Sigmoid colon (tissue), 7 donors: ENCODE data around the gene HS3ST4. TPM values are rescaled to one million over a fixed set of nuclear protein-coding genes. Genes with fewer than 3 reads are reported as not detected.
"Not testable (repeated sequence)": the region's sequence is repeated elsewhere in the genome, so short reads cannot be mapped to it uniquely, and the experiment has no call there.

Experiments
- DNase-seq: peaks from one replicate; pipeline ENCODE4 v3.0.0-alpha.2; 2019
- H3K27ac ChIP-seq, 4 donors: fragments of 200-600 bp; sonication (generic); one replicate each; pipeline ENCODE4 v1.5.1; 2016 to 2019; ENCODE audit warnings: mild to moderate bottlenecking in 1 of 4
- H3K27me3 ChIP-seq, 3 donors: fragments of 200-600 bp; sonication (generic); one replicate each; pipeline ENCODE4 v1.5.1; 2019; ENCODE audit warnings: mild to moderate bottlenecking in 1 of 3
- H3K36me3 ChIP-seq, 4 donors: fragments of 200-600 bp; sonication (generic); one replicate each; pipeline ENCODE4 v1.5.1; 2016 to 2019
- H3K4me1 ChIP-seq, 4 donors: fragments of 200-600 bp; sonication (generic); one replicate each; pipeline ENCODE4 v1.5.1; 2017 to 2019
- H3K4me3 ChIP-seq, 4 donors: fragments of 200-600 bp; sonication (generic); one replicate each; pipeline ENCODE4 v1.5.1; 2017 to 2019; ENCODE audit warnings: mild to moderate bottlenecking in 2 of 4, moderate library complexity in 1 of 4
- H3K9me3 ChIP-seq, 4 donors: fragments of 200-600 bp in 3 of 4; sonication (generic) in 3 of 4; one replicate each; pipeline versions ENCODE4 v1.5.1 to v1.6.1; 2013 to 2019
- CTCF ChIP-seq, 4 experiments: fragments of 450-650 bp in 3 of 4; fragments of 200-600 bp in 1 of 4; IDR thresholded peaks; one replicate each; pipeline ENCODE4 v1.5.1; 2016 to 2019; ENCODE audit warnings: antibody characterized with exemption in 4 of 4, mild to moderate bottlenecking in 3 of 4, moderate library complexity in 2 of 4
- EP300 ChIP-seq, 4 donors: sonication (generic); formaldehyde crosslinking; IDR thresholded peaks; one replicate each; pipeline ENCODE4 v1.6.1; 2017; ENCODE audit warnings: antibody characterized with exemption in 4 of 4
- POLR2A ChIP-seq, 2 donors: fragments of 450-650 bp; IDR thresholded peaks; one replicate each; pipeline ENCODE4 v1.6.1; 2016; ENCODE audit warnings: antibody characterized with exemption in 2 of 2, mild to moderate bottlenecking in 2 of 2, moderate library complexity in 2 of 2
- POLR2AphosphoS5 ChIP-seq, 4 donors: sonication (generic); formaldehyde crosslinking; IDR thresholded peaks; one replicate each; pipeline ENCODE4 v1.6.1; 2017; ENCODE audit warnings: antibody characterized with exemption in 4 of 4
- WGBS, 2 donors: extraction: QIAGEN DNeasy Blood & Tissue Kit; methylation state at CpG; one replicate each; pipeline ENCODE4 v1.1.7; 2013; 5-methylcytosine and 5-hydroxymethylcytosine counted together
- intact Hi-C: fragments of 100-400 bp; cut with DNase I; formaldehyde crosslinking; loops from one replicate; pipeline ENCODE4 v1.15.1; 2023
- polyA plus RNA-seq, 3 donors: library from polyadenylated mRNA; stranded (reverse); fragments of 200-250 nt; gene quantifications; one replicate each; pipeline ENCODE4 v1.2.3, GENCODE V29; 2013
- total RNA-seq, 4 donors: library from RNA; depleted of rRNA; stranded (reverse); fragments of >200 nt; gene quantifications; one replicate each; pipeline ENCODE4 v1.1.0, GENCODE V29; 2016
- donor health status: healthy with polysubstance abuse.
- donor health status: Bipolar disorder and iron deficiency.
- donor health status: healthy.

The HS3ST4 gene
- total and polyA plus RNA-seq, 7 donors = 0.07 to 0.14 TPM; not detected in 5

GRCh38 chr16:25771216-25771615 is 79.5 kb downstream of the HS3ST4 start:
- no peaks in the 10 kb centered on the region for H3K4me1 ChIP-seq
- no peak overlapping the region for H3K27ac ChIP-seq
- DNase-seq = no peak
- no peak for TF ChIP-seq POLR2AphosphoS5 (IDR thresholded peaks at IDR 0.05)
- TF ChIP-seq EP300 (IDR thresholded peaks at IDR 0.05) = no peak
- TF ChIP-seq CTCF (IDR thresholded peaks at IDR 0.05) = no peak
- TF ChIP-seq POLR2A (IDR thresholded peaks at IDR 0.05) = no peak
- H3K4me3 ChIP-seq = no peak overlapping the region
- no peaks in the 10 kb centered on the region for H3K27me3 ChIP-seq
- WGBS, 2 donors = 67 to 91% methylated on average over 1 of the region's 1 CpG
- H3K9me3 ChIP-seq = no peaks in the 10 kb centered on the region
- intact Hi-C loops = no loop called here
- H3K36me3 ChIP-seq = no peaks in the 10 kb centered on the region

- no peaks in the 10 kb centered on the region for H3K36me3 ChIP-seq
- DNase-seq = no peak
- H3K4me3 ChIP-seq = no peak overlapping the region
- no peaks in the 10 kb centered on the region for H3K27me3 ChIP-seq
- H3K9me3 ChIP-seq = no peaks in the 10 kb centered on the region
- TF ChIP-seq EP300 (IDR thresholded peaks at IDR 0.05) (no peak), POLR2A (IDR thresholded peaks at IDR 0.05) (no peak), CTCF (IDR thresholded peaks at IDR 0.05) (no peak), POLR2AphosphoS5 (IDR thresholded peaks at IDR 0.05) (no peak)
- WGBS, 2 donors = 63 to 82% methylated on average over 5 of the region's 5 CpGs
- no peaks in the 10 kb centered on the region for H3K4me1 ChIP-seq
- no peak overlapping the region for H3K27ac ChIP-seq
- intact Hi-C loops = no loop called here
Measured at GRCh38 chr16:25771812-25772568, 80.2 kb downstream of the HS3ST4 start.

GRCh38 chr16:25776214-25776613 is 84.5 kb downstream of the HS3ST4 start:
- H3K4me1 ChIP-seq, H3K9me3 ChIP-seq, DNase-seq, H3K27me3 ChIP-seq, H3K4me3 ChIP-seq, intact Hi-C loops, H3K27ac ChIP-seq, H3K36me3 ChIP-seq: not testable (repeated sequence)
- WGBS, 2 donors = 94 to 97% methylated on average over 2 of the region's 2 CpGs

- H3K4me1 ChIP-seq = no peaks in the 10 kb centered on the region
- H3K27me3 ChIP-seq = no peaks in the 10 kb centered on the region
- 76 to 82% methylated on average over 1 of the region's 1 CpG for WGBS, 2 donors
- H3K36me3 ChIP-seq = no peaks in the 10 kb centered on the region
- intact Hi-C loops = no loop called here
- H3K27ac ChIP-seq = no peak overlapping the region
- TF ChIP-seq EP300 (IDR thresholded peaks at IDR 0.05) = no peak
- no peak for TF ChIP-seq POLR2A (IDR thresholded peaks at IDR 0.05)
- TF ChIP-seq POLR2AphosphoS5 (IDR thresholded peaks at IDR 0.05) = no peak
- no peak for TF ChIP-seq CTCF (IDR thresholded peaks at IDR 0.05)
- H3K9me3 ChIP-seq = no peaks in the 10 kb centered on the region
- no peak overlapping the region for H3K4me3 ChIP-seq
- DNase-seq = no peak
Measured at GRCh38 chr16:25783226-25783625, 91.5 kb downstream of the HS3ST4 start.

GRCh38 chr16:25785361-25785760 is 93.6 kb downstream of the HS3ST4 start:
- DNase-seq = no peak
- Histone ChIP-seq H3K27me3 (no peaks in the 10 kb centered on the region), H3K36me3 (no peaks in the 10 kb centered on the region), H3K27ac (no peak overlapping the region), H3K9me3 (no peaks in the 10 kb centered on the region), H3K4me3 (no peak overlapping the region), H3K4me1 (no peaks in the 10 kb centered on the region)
- 71% methylated on average over 4 of the region's 4 CpGs for WGBS, 2 donors
- TF ChIP-seq POLR2A (IDR thresholded peaks at IDR 0.05) = no peak
- no peak for TF ChIP-seq CTCF (IDR thresholded peaks at IDR 0.05)
- TF ChIP-seq POLR2AphosphoS5 (IDR thresholded peaks at IDR 0.05) = no peak
- intact Hi-C loops = no loop called here
